H7 (cell line): Measurements from ENCODE around the gene GRIK4. TPM values are rescaled to one million over a fixed set of nuclear protein-coding genes. Genes with fewer than 3 reads are reported as not detected.

Experiments used
- DNase-seq: peaks from one replicate; pipeline ENCODE4 v3.0.0; 2012
- H3K27me3 ChIP-seq: 2 replicates; pipeline ENCODE4 v1.6.0; 2011; ENCODE audit warnings: mild to moderate bottlenecking, low read length; ENCODE audit not compliant: control insufficient read depth, insufficient read depth
- H3K36me3 ChIP-seq: replicated peaks from 2 replicates; pipeline ENCODE4 v1.5.1; 2011; ENCODE audit warnings: low read length; ENCODE audit not compliant: control insufficient read depth, insufficient read depth
- H3K4me3 ChIP-seq: 2 replicates; pipeline ENCODE4 v1.5.1; 2011; ENCODE audit warnings: low read depth, mild to moderate bottlenecking, control low read depth, low read length, moderate library complexity; ENCODE audit not compliant: insufficient read depth
- total RNA-seq: library from RNA; depleted of rRNA; stranded (reverse); fragments of >200 nt; shearing (Covaris generic); gene quantifications from 2 replicates; pipeline ENCODE4 v1.2.3, GENCODE V29; 2014

The GRIK4 gene
- total RNA-seq, 1 experiment from 2014 or later = 1.0 TPM

DNA sequence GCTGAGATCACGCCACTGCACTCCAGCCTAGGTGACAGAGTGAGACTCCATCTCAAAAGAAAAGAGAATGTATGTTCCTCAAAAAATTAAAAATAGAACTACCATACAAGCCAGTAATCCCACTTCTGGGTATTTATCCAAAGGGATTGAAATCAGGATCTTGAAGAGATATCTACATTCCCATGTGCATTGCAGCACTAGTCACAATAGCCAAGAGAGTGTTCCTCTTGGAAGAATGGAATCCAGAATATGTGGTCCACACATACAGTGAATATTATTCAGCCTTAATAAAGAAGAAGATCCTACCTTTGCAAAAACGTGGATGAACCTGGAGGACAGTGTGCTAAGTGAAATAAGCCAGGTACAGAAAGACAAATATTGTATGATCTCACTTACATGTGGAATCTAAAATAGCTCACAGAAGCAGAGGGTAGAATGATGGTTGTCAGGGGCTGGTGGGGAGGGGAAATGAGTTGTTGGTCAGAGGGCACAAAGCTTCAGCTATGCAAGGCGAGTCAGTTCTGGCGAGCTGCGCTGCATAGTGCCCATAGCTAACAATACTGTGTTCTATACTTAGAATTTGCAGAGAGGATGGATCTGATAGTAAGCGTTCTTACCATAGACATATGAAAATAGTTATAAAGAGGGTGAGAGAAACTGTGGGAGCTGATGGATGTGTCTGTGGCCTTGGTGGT, 32.1 kb downstream of the GRIK4 start:
- no peak overlapping the region for H3K4me3 ChIP-seq
- DNase-seq = no peak
- no peaks in the 10 kb centered on the region for H3K27me3 ChIP-seq
- H3K36me3 ChIP-seq = no peaks in the 10 kb centered on the region

DNA sequence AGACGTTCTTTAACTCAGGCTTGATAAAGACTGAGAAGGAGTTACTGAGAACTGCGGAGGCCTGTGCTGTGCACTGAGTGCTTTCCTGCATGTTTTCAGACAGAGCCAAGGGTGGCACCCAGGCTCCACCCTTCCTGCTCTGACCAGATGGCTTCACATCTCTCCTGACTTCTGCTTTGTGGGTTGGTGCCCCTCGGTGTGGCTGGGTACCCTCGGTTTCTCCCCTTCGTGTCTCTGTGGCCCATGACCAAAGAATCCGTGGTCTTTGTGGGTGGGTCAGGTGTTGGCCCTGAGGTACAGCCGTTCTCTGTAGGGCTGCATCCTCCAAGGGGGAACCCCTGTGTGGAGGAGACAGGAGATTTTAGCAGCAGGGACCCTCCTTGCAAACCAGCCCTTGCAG, 34.3 kb downstream of the GRIK4 start:
- Histone ChIP-seq H3K27me3 (no peaks in the 10 kb centered on the region), H3K36me3 (no peaks in the 10 kb centered on the region), H3K4me3 (no peak overlapping the region)
- no peak for DNase-seq

DNA sequence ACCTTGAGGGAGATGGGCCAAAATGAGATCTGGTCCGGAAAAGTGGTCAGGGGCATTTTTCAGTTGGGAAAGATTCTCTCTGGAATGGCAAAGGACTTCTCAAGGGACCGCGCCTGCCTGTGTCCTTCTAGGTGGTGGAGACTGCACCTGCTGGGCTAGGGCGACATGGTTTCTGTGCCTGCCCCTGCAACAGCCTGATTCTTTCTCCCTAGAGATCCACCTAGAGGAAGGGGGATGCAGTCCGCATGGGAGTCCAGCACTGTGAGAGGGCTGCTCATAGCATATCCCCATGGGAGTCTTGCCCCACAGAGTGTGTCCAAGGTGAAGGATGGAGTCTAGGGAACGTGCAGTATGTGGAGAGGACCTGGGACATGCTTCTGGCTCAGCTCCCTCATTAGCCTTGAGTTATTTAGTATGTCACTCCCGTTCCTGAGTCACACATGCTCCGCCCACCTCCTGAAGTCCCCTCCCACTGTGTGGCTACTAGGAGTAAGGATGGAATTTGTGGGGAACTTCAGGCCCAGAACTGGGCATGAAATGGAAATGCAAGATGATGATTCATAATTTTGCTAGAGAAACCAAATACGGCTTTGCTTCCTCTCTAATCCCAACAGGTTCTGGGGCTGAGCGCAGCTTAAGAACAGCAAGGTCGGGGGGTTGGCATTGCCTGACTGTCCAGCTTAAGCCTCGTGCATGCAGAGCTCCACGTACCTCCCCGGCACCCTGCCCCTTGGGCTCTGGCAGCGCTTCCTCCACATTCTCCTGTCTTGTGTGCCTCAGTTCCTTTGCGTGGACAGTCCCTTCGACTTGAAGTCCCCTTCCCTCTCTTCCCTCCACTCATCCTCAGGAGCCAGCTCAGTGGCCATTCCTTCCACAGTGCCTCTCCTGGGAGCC, 35.0 kb downstream of the GRIK4 start:
- H3K4me3 ChIP-seq = no peak overlapping the region
- DNase-seq = peak; percentile 74
- H3K27me3 ChIP-seq = no peaks in the 10 kb centered on the region
- H3K36me3 ChIP-seq = no peaks in the 10 kb centered on the region

DNA sequence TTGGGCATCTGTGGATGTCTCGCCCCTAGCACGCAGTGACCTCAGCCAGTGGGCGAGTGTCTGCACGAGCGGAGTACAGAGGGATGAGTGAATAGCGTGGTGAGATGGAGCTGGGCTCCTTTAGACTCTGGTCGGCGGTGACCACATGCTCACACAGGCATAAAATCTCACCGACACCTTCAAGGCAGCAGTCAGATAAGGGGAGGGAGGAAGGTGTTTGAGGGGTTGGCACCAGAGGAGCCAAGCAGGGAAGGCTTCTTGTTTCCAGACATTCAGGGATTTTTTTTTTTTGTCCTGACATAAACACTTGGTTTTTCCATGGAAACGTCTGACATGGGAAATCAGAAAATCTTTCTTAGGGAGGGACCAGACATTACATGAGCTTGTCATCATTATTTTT, 35.8 kb downstream of the GRIK4 start:
- no peak for DNase-seq
- Histone ChIP-seq H3K36me3 (no peaks in the 10 kb centered on the region), H3K27me3 (no peaks in the 10 kb centered on the region), H3K4me3 (no peak overlapping the region)

GRCh38 chr11:120547811-120548681, 36.5 kb downstream of the GRIK4 start:
- no peak for DNase-seq
- H3K36me3 ChIP-seq = no peaks in the 10 kb centered on the region
- no peaks in the 10 kb centered on the region for H3K27me3 ChIP-seq
- no peak overlapping the region for H3K4me3 ChIP-seq

DNA sequence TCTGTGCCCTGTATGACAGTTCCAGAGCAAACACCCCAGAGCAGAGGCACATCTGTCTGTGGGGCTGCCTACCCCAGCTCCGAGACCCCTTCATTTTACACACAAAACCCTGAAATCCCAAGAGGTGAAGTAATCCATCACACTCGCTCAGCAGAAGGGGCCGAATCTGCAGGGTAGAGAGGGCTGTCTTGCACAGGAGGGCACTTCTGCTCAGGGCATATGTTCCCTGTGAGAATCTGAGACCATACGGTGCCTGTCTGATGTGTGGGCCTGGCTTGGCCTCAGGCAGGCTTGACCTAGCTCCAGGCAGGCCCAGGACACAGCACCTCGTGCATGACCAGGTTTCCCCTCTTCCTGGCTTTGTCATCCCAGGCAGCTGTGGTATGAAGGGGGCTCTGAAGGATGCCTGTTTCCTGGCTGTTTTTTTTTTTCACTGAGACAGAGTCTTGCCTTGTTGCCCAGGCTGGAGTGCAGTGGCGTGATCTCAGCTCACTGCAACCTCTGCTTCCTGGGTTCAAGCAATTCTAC, 37.2 kb downstream of the GRIK4 start:
- Histone ChIP-seq H3K27me3 (no peaks in the 10 kb centered on the region), H3K36me3 (no peaks in the 10 kb centered on the region), H3K4me3 (no peak overlapping the region)
- DNase-seq = no peak

DNA sequence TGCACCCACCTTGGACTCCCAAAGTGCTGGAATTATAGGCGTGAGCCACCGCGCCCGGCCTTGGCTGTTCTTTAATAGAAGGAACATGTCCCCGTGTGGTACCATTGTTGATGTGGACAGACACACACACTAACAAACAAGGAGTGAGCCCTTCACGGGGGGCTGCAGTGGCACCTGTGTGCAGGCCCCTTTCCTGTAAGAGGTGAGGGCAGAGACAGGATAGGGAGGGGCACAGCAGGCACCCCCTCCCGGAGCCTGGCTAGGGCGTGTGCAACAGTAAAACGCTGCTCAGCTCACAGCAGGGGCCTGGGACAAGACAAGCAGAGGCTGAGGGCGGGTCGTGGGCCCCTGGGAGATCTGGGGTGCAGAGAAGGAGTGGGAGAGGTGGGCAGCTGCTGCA, 37.8 kb downstream of the GRIK4 start:
- Histone ChIP-seq H3K4me3 (no peak overlapping the region), H3K36me3 (no peaks in the 10 kb centered on the region), H3K27me3 (no peaks in the 10 kb centered on the region)
- DNase-seq = no peak

DNA sequence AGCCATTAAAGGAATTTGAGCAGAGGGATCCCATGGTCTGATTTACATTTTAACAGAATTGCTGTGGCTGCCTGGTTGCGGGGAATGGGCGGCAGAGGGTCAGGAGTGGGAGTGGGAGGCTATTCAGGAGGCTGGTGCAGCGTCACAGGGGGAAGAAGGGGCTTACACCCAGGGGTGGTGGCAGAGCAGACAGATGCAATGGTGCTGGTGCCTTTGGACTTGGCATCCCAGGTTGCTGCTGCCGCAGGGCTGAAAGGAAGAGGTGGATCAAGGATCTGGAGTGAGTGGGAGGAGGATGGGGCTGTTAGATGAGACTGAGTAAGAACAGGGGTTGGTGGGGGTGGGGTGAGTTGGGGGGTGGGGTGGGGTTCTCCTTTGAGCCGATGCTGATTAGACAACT, 38.5 kb downstream of the GRIK4 start:
- DNase-seq = peak; percentile 51
- H3K36me3 ChIP-seq = no peaks in the 10 kb centered on the region
- H3K27me3 ChIP-seq = no peaks in the 10 kb centered on the region; the same call in 1 of the 2 replicates
- no peak overlapping the region for H3K4me3 ChIP-seq

DNA sequence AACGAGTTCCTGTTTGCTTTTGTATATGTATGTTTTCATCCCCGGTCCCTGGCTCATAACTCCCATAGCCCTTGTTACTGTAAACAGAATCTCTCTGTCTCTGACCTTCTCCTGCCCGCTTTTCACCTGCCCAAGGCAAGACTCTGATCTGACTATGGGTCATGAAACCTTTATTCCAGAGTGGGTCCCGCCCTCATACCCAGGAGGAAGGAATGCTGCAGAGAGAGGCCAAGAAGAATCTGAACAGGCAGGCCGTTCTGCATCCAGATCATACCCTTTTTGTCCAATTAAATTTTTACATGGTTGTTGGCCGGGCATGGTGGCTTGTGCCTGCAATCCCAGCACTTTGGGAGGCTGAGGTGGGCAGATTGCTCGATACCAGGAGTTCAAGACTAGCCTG, 39.6 kb downstream of the GRIK4 start:
- H3K4me3 ChIP-seq = no peak overlapping the region
- no peaks in the 10 kb centered on the region for H3K36me3 ChIP-seq
- H3K27me3 ChIP-seq = peaks cover 1% of the 10 kb centered on the region; the same call in 1 of the 2 replicates
- no peak for DNase-seq

- peak; percentile 78 for DNase-seq
- H3K27me3 ChIP-seq = peaks cover 1% of the 10 kb centered on the region; the same call in 1 of the 2 replicates
- no peaks in the 10 kb centered on the region for H3K36me3 ChIP-seq
- no peak overlapping the region for H3K4me3 ChIP-seq
Observed at GRCh38 chr11:120554766-120555432, 43.4 kb downstream of the GRIK4 start.

- no peak for DNase-seq
- Histone ChIP-seq H3K4me3 (no peak overlapping the region), H3K36me3 (no peaks in the 10 kb centered on the region), H3K27me3 (peaks cover 1% of the 10 kb centered on the region; the same call in 1 of the 2 replicates)
Observed at GRCh38 chr11:120555433-120555773, 43.9 kb downstream of the GRIK4 start.

GRCh38 chr11:120556797-120557196, 45.2 kb downstream of the GRIK4 start:
- Histone ChIP-seq H3K27me3 (peaks cover 1% of the 10 kb centered on the region; the same call in 1 of the 2 replicates), H3K4me3 (no peak overlapping the region), H3K36me3 (no peaks in the 10 kb centered on the region)
- DNase-seq = no peak

- Histone ChIP-seq H3K4me3 (no peak overlapping the region), H3K36me3 (no peaks in the 10 kb centered on the region), H3K27me3 (peaks cover 11% of the 10 kb centered on the region)
- DNase-seq = no peak
Observed at GRCh38 chr11:120558744-120559431, 47.3 kb downstream of the GRIK4 start.
